ENCODE data around the gene LACTBL1.

LACTBL1 gene

DNA sequence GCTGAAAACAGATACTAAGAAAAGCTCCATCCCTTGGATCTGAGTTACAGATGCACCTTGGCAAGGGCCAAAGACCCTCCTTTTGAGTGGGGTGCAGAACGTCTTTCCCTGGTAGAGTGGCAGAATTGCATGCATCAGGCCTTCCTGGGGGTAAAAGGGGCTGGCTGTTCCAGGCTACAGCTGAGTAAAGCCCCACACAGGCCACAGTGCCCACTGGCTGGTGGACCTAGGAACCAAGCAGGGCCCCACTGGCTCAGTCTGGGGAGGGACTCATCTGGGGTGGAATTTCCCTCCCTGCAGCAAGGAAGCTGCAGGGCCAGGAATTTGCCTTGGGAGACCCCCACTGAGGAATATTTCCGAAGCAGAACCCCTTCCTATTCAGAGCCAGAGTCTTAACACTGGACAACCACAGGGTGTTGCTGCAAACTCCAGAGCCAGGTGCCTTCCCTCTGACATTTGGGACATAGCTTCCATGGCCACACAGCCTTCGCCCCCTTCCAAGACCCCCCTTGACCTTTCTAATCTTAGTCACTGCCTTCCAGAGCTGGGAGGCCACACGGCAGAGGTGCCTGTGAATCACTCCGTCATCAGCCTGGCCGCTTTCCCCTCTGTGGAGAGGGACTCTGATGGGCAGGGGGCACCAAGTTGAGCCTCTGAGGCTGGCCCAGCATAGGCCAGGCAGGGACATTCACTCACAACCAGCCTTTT, 52.5 kb downstream of the LACTBL1 start:
- no peak overlapping the region for H3K4me3 ChIP-seq (ENCODE audit: low read depth, low read length)
- DNase-seq (ENCODE audit: low read depth) = no peak
- TF ChIP-seq, protein P1, sequence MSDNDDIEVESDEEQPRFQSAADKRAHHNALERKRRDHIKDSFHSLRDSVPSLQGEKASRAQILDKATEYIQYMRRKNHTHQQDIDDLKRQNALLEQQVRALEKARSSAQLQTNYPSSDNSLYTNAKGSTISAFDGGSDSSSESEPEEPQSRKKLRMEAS (IDR thresholded peaks at IDR 0.05; ENCODE audit: low read depth, low read length) = no peak
- TF ChIP-seq, protein P2, sequence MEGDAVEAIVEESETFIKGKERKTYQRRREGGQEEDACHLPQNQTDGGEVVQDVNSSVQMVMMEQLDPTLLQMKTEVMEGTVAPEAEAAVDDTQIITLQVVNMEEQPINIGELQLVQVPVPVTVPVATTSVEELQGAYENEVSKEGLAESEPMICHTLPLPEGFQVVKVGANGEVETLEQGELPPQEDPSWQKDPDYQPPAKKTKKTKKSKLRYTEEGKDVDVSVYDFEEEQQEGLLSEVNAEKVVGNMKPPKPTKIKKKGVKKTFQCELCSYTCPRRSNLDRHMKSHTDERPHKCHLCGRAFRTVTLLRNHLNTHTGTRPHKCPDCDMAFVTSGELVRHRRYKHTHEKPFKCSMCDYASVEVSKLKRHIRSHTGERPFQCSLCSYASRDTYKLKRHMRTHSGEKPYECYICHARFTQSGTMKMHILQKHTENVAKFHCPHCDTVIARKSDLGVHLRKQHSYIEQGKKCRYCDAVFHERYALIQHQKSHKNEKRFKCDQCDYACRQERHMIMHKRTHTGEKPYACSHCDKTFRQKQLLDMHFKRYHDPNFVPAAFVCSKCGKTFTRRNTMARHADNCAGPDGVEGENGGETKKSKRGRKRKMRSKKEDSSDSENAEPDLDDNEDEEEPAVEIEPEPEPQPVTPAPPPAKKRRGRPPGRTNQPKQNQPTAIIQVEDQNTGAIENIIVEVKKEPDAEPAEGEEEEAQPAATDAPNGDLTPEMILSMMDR (IDR thresholded peaks at IDR 0.05; ENCODE audit: low read depth, low read length) = no peak
- TF ChIP-seq POLR2A (IDR thresholded peaks at IDR 0.05; ENCODE audit: extremely low read depth, insufficient read length) (no peak), MYC (IDR thresholded peaks at IDR 0.05; ENCODE audit: low read depth, low read length) (no peak)

DNA sequence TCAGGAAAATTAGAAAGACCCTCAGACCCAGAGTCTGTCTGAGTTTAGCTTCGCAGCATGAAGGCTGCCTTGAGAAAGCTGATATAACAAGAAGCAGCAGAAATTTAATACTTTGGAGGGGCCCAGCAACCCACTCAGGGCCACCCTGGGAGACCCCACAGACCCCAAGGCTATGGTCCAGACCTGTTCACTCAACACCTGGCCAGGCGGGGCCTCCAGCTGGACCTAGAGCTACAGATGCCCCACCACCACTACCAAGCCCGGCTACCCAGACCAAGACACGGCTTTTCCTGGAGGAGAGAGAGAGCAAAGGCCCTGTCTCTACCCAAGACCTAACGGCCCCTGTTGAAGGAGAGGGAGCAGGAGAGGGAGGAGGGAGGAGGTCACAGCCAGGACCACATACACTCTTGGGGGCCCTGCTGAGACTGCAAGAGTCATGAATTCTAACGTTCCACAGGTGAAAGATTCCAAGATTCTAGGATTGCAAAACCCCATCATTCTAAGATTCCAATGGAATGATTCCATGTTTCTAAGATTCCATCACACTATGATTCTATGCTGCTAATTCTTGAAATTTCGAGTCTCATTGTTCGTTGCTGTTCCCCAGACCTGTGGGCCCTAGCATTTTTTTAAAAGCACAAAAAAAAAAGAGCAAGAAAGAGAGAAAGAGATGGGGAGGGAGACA, 53.2 kb downstream of the LACTBL1 start:
- H3K4me3 ChIP-seq (ENCODE audit: low read depth, low read length) = no peak overlapping the region
- TF ChIP-seq, protein P1 (IDR thresholded peaks at IDR 0.05; ENCODE audit: low read depth, low read length) = no peak
- no peak for TF ChIP-seq MYC (IDR thresholded peaks at IDR 0.05; ENCODE audit: low read depth, low read length)
- TF ChIP-seq POLR2A (IDR thresholded peaks at IDR 0.05; ENCODE audit: extremely low read depth, insufficient read length) = no peak
- TF ChIP-seq, protein P2 (IDR thresholded peaks at IDR 0.05; ENCODE audit: low read depth, low read length) = no peak
- DNase-seq (ENCODE audit: low read depth) = no peak

DNA sequence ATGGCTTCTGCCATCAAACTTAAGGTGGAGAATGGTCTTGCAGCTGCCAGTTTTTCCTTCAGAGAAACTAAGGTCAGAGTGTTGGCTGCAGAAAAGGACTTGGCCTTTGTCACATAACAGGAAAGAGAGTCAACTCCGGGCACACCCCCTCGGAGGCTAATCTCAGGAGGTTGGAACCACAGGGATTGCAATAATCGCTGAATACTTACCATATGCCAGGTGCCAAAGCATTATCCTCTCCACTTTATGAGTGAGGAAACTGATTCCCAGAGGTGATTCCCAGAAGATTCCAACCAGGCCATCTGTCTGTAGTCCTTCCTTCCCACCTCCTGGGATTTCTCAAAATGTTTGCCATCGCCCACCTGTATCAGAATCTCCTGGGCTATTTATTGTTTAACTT, 54.0 kb downstream of the LACTBL1 start:
- H3K4me3 ChIP-seq (ENCODE audit: low read depth, low read length) = no peak overlapping the region
- no peak for DNase-seq (ENCODE audit: low read depth)
- TF ChIP-seq, protein P2 (IDR thresholded peaks at IDR 0.05; ENCODE audit: low read depth, low read length) = no peak
- no peak for TF ChIP-seq POLR2A (IDR thresholded peaks at IDR 0.05; ENCODE audit: extremely low read depth, insufficient read length)
- TF ChIP-seq, protein P1 (IDR thresholded peaks at IDR 0.05; ENCODE audit: low read depth, low read length) = no peak
- no peak for TF ChIP-seq MYC (IDR thresholded peaks at IDR 0.05; ENCODE audit: low read depth, low read length)

DNA sequence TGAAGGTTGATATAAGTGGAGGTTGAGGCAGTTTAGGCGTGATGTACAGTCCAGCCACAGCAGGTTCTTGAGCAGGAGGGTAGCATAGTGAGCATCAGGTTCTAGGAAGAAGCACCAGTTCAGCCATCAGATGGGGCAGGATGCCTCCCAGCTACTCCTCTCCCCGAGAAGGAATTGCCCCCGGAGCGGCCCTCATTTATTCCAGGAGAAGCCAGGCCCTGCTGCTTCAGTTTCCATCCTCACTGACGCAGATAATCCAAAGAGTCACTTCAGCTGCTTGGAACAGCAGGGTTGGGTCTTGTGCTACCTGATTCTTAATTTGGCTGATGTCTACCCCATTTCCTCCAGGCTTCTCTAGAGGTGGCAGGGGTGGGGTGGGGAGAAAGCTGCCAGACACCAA, 54.7 kb downstream of the LACTBL1 start:
- no peak for DNase-seq (ENCODE audit: low read depth)
- no peak overlapping the region for H3K4me3 ChIP-seq (ENCODE audit: low read depth, low read length)
- TF ChIP-seq, protein P1 (IDR thresholded peaks at IDR 0.05; ENCODE audit: low read depth, low read length) = no peak
- TF ChIP-seq MYC (IDR thresholded peaks at IDR 0.05; ENCODE audit: low read depth, low read length) (no peak), POLR2A (IDR thresholded peaks at IDR 0.05; ENCODE audit: extremely low read depth, insufficient read length) (no peak)
- TF ChIP-seq, protein P2 (IDR thresholded peaks at IDR 0.05; ENCODE audit: low read depth, low read length) = no peak

DNA sequence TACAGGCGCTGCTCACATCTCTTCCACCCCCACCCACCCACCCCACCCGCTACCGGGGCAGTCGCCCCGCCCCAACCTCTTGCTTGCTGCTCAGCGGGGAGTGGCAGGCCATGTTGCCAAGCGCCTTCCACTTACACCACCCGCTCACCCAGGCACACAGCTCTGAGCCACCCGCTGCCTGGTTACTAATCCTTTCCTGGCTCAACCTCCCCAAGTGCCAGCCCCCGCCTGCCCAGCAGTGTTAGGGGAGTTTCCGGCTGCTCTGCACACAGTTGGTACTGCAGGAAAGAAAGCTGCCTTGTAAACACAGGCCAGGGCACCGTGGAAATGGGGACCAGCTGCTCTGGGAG, 56.2 kb downstream of the LACTBL1 start:
- peak; percentile 34 for DNase-seq (ENCODE audit: low read depth)
- H3K4me3 ChIP-seq (ENCODE audit: low read depth, low read length) = no peak overlapping the region
- no peak for TF ChIP-seq POLR2A (IDR thresholded peaks at IDR 0.05; ENCODE audit: extremely low read depth, insufficient read length)
- TF ChIP-seq, protein P1 (IDR thresholded peaks at IDR 0.05; ENCODE audit: low read depth, low read length) = no peak
- no peak for TF ChIP-seq MYC (IDR thresholded peaks at IDR 0.05; ENCODE audit: low read depth, low read length)
